ENCODE results near the gene TSHZ2. TPM values are rescaled to one million over a fixed set of nuclear protein-coding genes. Genes with fewer than 3 reads are reported as not detected.

TSHZ2 gene
- total RNA-seq, 1 donor = 3.6 TPM

GRCh38 chr20:53439046-53439445 is 466.9 kb downstream of the TSHZ2 start:
- H3K79me2 ChIP-seq (ENCODE audit: insufficient read depth, low read length) = no peaks in the 10 kb centered on the region
- H2AFZ ChIP-seq (ENCODE audit: low read length) = no peak overlapping the region
- no peaks in the 10 kb centered on the region for H3K9me3 ChIP-seq (ENCODE audit: low read depth, low read length)
- H3K4me1 ChIP-seq (ENCODE audit: insufficient read depth, low read length) = no peaks in the 10 kb centered on the region
- no peak overlapping the region for H3K27ac ChIP-seq (ENCODE audit: low read depth, low read length)
- H3K4me2 ChIP-seq (ENCODE audit: insufficient read depth, low read length) = no peak overlapping the region
- H3K36me3 ChIP-seq (ENCODE audit: insufficient read depth, low read length) = no peaks in the 10 kb centered on the region
- H3K27me3 ChIP-seq (ENCODE audit: insufficient read depth, low read length) = no peaks in the 10 kb centered on the region
- TF ChIP-seq CTCF (IDR thresholded peaks at IDR 0.05; ENCODE audit: extremely low read depth, low read depth, low read length) = no peak
- no peak overlapping the region for H3K4me3 ChIP-seq (ENCODE audit: insufficient read depth, low read length)
- no peaks in the 10 kb centered on the region for H4K20me1 ChIP-seq (ENCODE audit: insufficient read depth, low read length)
- DNase-seq (ENCODE audit: insufficient read length, low spot score, missing footprints) = no peak

- Histone ChIP-seq H3K36me3 (ENCODE audit: insufficient read depth, low read length) (no peaks in the 10 kb centered on the region), H4K20me1 (ENCODE audit: insufficient read depth, low read length) (no peaks in the 10 kb centered on the region), H3K4me3 (ENCODE audit: insufficient read depth, low read length) (no peak overlapping the region), H3K4me1 (ENCODE audit: insufficient read depth, low read length) (no peaks in the 10 kb centered on the region), H3K4me2 (ENCODE audit: insufficient read depth, low read length) (no peak overlapping the region), H3K79me2 (ENCODE audit: insufficient read depth, low read length) (no peaks in the 10 kb centered on the region), H3K27me3 (ENCODE audit: insufficient read depth, low read length) (no peaks in the 10 kb centered on the region), H3K9me3 (ENCODE audit: low read depth, low read length) (no peaks in the 10 kb centered on the region), H2AFZ (ENCODE audit: low read length) (no peak overlapping the region), H3K27ac (ENCODE audit: low read depth, low read length) (no peak overlapping the region)
- no peak for DNase-seq (ENCODE audit: insufficient read length, low spot score, missing footprints)
- no peak for TF ChIP-seq CTCF (IDR thresholded peaks at IDR 0.05; ENCODE audit: extremely low read depth, low read depth, low read length)
Observed at GRCh38 chr20:53439616-53440015, 467.5 kb downstream of the TSHZ2 start.

GRCh38 chr20:53444401-53445149 is 472.4 kb downstream of the TSHZ2 start:
- Histone ChIP-seq H3K79me2 (ENCODE audit: insufficient read depth, low read length) (no peaks in the 10 kb centered on the region), H3K4me2 (ENCODE audit: insufficient read depth, low read length) (no peak overlapping the region), H3K27ac (ENCODE audit: low read depth, low read length) (no peak overlapping the region), H3K4me3 (ENCODE audit: insufficient read depth, low read length) (no peak overlapping the region), H2AFZ (ENCODE audit: low read length) (no peak overlapping the region), H4K20me1 (ENCODE audit: insufficient read depth, low read length) (no peaks in the 10 kb centered on the region), H3K36me3 (ENCODE audit: insufficient read depth, low read length) (no peaks in the 10 kb centered on the region), H3K9me3 (ENCODE audit: low read depth, low read length) (no peaks in the 10 kb centered on the region), H3K4me1 (ENCODE audit: insufficient read depth, low read length) (no peaks in the 10 kb centered on the region), H3K27me3 (ENCODE audit: insufficient read depth, low read length) (no peaks in the 10 kb centered on the region)
- no peak for TF ChIP-seq CTCF (IDR thresholded peaks at IDR 0.05; ENCODE audit: extremely low read depth, low read depth, low read length)
- DNase-seq (ENCODE audit: insufficient read length, low spot score, missing footprints) = no peak

- no peak overlapping the region for H3K27ac ChIP-seq (ENCODE audit: low read depth, low read length)
- no peaks in the 10 kb centered on the region for H4K20me1 ChIP-seq (ENCODE audit: insufficient read depth, low read length)
- H3K9me3 ChIP-seq (ENCODE audit: low read depth, low read length) = no peaks in the 10 kb centered on the region
- no peak overlapping the region for H2AFZ ChIP-seq (ENCODE audit: low read length)
- TF ChIP-seq CTCF (IDR thresholded peaks at IDR 0.05; ENCODE audit: extremely low read depth, low read depth, low read length) = no peak
- H3K27me3 ChIP-seq (ENCODE audit: insufficient read depth, low read length) = no peaks in the 10 kb centered on the region
- no peaks in the 10 kb centered on the region for H3K79me2 ChIP-seq (ENCODE audit: insufficient read depth, low read length)
- H3K36me3 ChIP-seq (ENCODE audit: insufficient read depth, low read length) = no peaks in the 10 kb centered on the region
- H3K4me3 ChIP-seq (ENCODE audit: insufficient read depth, low read length) = no peak overlapping the region
- H3K4me1 ChIP-seq (ENCODE audit: insufficient read depth, low read length) = no peaks in the 10 kb centered on the region
- no peak overlapping the region for H3K4me2 ChIP-seq (ENCODE audit: insufficient read depth, low read length)
- DNase-seq (ENCODE audit: insufficient read length, low spot score, missing footprints) = no peak
Observed at GRCh38 chr20:53445321-53445731, 473.2 kb downstream of the TSHZ2 start.
